Measurements from ENCODE around the gene SNTB2.

- TF ChIP-seq CTCF (conservative IDR thresholded peaks at IDR 0.05 in 1 of 2, IDR thresholded peaks at IDR 0.05 in 1 of 2; ENCODE audit: low read depth in 1 of 2, low read length in 2 of 2), result no peak
- no peak for TF ChIP-seq EZH2 (IDR thresholded peaks at IDR 0.05; ENCODE audit: low read length, missing control alignments)
Observed at GRCh38 chr16:69191136-69191535, 4.2 kb downstream of the SNTB2 start.
